GM12801 (cell line): ENCODE data around the gene PTCRA.

Experiments used
- TF ChIP-seq, protein P1 (sequence below): IDR thresholded peaks from one replicate; pipeline ENCODE4 v1.5.1; 2011; ENCODE audit warnings: control low read depth; ENCODE audit not compliant: insufficient read length; ENCODE audit errors: extremely low read depth

The PTCRA gene

DNA sequence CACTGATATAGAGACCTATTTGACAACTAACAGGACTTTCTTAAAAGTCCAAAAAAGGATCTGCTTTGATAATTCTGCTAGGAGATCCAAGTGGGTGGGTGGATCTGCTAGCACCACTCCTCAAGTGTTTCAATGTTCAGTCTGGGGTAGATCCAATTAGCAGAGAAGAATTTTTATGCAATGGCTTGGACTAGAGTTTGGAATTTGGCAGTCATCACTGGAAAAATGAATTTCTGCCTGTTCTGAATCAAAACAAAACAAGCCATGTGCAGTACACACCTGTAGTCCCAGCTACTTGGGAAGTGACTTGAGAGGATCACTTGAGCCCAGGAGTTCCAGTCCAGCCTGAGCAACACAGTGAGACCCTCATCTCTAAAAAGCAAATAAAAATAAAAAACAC is 32.1 kb downstream of the PTCRA start:
- TF ChIP-seq, protein P1, sequence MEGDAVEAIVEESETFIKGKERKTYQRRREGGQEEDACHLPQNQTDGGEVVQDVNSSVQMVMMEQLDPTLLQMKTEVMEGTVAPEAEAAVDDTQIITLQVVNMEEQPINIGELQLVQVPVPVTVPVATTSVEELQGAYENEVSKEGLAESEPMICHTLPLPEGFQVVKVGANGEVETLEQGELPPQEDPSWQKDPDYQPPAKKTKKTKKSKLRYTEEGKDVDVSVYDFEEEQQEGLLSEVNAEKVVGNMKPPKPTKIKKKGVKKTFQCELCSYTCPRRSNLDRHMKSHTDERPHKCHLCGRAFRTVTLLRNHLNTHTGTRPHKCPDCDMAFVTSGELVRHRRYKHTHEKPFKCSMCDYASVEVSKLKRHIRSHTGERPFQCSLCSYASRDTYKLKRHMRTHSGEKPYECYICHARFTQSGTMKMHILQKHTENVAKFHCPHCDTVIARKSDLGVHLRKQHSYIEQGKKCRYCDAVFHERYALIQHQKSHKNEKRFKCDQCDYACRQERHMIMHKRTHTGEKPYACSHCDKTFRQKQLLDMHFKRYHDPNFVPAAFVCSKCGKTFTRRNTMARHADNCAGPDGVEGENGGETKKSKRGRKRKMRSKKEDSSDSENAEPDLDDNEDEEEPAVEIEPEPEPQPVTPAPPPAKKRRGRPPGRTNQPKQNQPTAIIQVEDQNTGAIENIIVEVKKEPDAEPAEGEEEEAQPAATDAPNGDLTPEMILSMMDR, result no peak

DNA sequence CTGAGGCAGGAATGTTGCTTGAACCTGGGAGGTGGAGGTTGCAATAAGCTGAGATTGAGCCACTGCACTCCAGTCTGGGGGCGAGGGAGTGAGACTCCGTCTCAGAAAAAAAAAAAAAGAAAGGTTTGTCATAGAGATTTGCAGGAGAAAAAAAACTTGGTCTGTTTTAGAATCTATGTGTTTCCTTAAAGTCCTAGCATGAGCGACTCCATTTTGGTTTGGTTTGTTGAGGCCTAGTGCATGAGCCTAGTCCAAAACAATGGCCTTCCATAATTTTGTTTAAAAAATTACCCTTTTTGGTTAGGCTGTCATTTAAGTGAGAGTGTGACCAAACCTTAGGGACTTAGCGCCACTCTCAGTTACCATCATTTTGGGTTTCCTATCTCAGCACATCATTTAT is 36.5 kb downstream of the PTCRA start:
- TF ChIP-seq, protein P1, result no peak

DNA sequence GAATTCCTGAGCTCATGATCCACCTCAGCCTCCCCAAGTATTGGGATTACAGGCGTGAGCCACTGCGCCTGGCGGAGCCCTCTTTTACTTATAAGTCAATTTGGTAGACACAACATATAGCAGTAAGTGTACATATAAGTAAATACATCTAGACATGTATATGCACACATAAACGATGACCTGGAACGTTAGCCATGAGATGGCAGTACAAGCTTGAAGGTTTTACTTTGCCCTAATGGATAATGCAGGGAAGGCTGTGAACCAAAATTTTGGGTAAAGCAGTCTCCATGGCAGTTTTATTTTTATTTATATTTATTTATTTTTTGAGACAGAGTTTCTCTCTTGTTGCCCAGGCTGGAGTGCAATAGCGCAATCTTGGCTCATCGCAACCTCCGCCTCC is 42.3 kb downstream of the PTCRA start:
- TF ChIP-seq, protein P1, result no peak

DNA sequence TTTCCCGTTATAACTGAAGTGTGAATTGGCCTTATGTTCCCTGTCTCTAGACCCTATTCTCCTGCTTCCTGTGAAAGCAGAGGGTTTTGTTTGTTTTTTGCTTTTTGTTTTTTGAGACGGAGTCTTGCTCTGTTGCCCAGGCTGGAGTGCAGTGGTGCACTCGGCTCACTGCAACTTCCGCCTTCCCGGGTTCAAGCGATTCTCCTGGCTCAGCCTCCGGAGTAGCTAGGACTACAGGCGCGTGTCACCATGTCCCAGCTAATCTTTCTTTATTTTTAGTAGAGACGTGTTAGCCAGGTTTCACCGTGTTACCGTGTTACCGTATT is 44.0 kb downstream of the PTCRA start:
- TF ChIP-seq, protein P1, result no peak

DNA sequence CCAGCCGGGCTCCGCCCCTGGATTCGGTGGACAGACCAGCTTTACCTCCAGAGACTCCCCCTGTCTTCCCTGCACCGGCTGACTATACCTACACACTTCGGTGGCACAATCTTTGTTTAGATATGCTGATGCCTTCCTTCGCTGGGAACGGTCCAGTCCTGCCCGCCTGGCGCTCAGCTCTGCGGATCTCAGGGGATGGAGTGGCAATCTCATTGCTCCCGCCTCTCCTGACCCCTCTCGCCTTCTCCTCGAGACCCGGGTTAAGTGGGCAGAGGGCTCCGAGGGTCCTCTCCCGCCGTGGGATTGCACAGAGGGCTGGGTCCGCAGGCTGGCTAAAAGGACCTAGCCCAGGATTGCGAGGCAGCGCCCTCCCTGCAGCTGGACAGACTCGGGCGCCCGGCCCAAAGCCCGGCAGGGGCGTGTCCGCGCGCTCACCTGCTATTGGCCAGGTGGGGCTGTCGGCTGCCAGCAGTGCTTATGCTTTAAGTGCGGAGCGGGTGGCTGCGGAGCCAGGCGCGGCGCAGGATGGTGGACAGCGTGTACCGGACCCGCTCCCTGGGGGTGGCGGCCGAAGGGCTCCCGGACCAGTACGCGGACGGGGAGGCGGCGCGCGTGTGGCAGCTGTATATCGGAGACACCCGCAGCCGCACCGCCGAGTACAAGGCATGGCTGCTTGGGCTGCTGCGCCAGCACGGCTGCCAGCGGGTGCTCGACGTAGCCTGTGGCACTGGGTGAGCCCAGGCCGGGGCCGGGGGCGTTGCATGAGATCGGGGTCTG is 44.6 kb downstream of the PTCRA start, which contains the start of gene GNMT:
TSS of gene GNMT (plus strand) at position 512 of the 777 bp plus-strand sequence. CDS start at position 526, 14 bp downstream.
- TF ChIP-seq, protein P1, result no peak

DNA sequence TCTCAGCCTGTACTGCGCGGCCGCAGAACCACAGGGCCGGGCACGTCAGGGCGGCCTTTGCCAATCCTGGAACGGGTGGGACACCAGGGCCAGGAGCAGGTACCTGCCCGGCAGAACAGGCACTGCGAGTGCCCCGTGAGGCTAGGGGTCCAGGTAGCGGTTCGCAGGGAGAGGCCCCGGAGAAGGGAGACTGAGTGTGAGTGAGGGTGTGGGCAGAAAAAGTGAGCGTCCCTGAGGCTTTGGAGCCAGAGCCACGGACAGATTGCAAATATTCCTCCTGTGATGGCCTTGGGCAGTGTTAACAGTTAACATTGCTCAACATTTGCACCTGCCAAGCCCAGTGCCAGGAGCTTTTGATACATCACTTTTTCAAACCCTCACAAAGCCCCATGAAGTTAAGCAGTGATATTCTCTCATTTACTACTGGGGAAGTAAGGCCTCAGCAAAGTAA is 45.2 kb downstream of the PTCRA start:
- TF ChIP-seq, protein P1, result no peak

DNA sequence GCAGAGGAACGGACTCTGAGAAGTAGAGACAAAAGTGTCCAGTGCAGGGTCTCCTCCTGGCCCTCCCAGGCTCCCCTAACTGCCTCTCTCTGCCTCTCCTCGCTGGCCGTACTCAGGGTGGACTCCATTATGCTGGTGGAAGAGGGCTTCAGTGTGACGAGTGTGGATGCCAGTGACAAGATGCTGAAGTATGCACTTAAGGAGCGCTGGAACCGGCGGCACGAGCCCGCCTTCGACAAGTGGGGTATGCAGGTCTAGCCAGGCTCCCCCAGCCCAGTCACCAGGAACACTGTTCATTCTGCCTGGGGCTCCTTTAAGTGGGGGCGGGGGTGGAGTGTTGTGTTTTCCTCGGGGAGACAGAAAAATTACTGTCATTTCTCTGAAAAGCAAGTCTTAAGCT is 46.2 kb downstream of the PTCRA start:
- TF ChIP-seq, protein P1, result no peak
